ENCODE results near the gene ATP6V1B1. TPM values are rescaled to one million over a fixed set of nuclear protein-coding genes. Genes with fewer than 3 reads are reported as not detected.

ATP6V1B1 gene
- total RNA-seq, 1 experiment from 2014 or later = 7.8 TPM

DNA sequence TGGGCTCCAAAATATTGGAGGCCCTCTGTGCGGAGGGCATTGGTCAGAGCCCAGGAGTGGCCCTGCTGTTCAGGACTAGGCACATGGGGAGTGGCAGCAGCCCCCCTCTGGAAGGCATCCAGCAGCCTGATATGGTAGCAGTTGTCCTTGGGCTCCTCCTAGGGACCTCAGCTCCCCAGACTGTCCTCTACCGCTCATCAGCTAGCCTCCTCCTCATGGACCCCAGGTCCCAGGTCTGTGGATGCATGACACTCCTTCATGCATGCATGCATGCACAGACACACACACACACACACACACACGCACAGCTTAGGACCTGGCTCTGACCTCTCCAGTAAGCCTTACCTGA, 15.4 kb upstream of the ATP6V1B1 start:
- POLR2A ChIA-PET (ENCODE audit: unreplicated experiment) = no interaction called here
- DNase-seq = no peak
- H3F3A ChIP-seq (ENCODE audit: insufficient read depth, low read depth) = no peaks in the 10 kb centered on the region
- no peaks in the 10 kb centered on the region for H4K20me1 ChIP-seq (ENCODE audit: insufficient read depth)
- no peak overlapping the region for H2AFZ ChIP-seq
- TF ChIP-seq, protein P1, sequence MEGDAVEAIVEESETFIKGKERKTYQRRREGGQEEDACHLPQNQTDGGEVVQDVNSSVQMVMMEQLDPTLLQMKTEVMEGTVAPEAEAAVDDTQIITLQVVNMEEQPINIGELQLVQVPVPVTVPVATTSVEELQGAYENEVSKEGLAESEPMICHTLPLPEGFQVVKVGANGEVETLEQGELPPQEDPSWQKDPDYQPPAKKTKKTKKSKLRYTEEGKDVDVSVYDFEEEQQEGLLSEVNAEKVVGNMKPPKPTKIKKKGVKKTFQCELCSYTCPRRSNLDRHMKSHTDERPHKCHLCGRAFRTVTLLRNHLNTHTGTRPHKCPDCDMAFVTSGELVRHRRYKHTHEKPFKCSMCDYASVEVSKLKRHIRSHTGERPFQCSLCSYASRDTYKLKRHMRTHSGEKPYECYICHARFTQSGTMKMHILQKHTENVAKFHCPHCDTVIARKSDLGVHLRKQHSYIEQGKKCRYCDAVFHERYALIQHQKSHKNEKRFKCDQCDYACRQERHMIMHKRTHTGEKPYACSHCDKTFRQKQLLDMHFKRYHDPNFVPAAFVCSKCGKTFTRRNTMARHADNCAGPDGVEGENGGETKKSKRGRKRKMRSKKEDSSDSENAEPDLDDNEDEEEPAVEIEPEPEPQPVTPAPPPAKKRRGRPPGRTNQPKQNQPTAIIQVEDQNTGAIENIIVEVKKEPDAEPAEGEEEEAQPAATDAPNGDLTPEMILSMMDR (conservative IDR thresholded peaks at IDR 0.05) = no peak
- no peak for TF ChIP-seq EZH2 (IDR thresholded peaks at IDR 0.05; ENCODE audit: low read depth)
- H3K4me2 ChIP-seq = no peak overlapping the region
- H3K27ac ChIP-seq = no peak overlapping the region
- BruUV-seq (replicated peaks) = no TSS peak
- no peaks in the 10 kb centered on the region for H3K9me2 ChIP-seq (ENCODE audit: insufficient read depth)
- intact Hi-C loops (cut with micrococcal nuclease; ENCODE audit: unreplicated experiment) = loop anchor here (2.0 kb wide), 1 partner anchor 50 kb away; no protein-coding TSS in a partner anchor
- H3K4me3 ChIP-seq = no peak overlapping the region
- CTCF ChIA-PET = interaction anchor here (1.5 kb wide), 1 partner anchor 15 kb away, joined by 4 read pairs; the partner anchor contains the start of gene ATP6V1B1
- H3K27me3 ChIP-seq (ENCODE audit: insufficient read depth, low read depth) = no peaks in the 10 kb centered on the region
- no peaks in the 10 kb centered on the region for H3K9me3 ChIP-seq (ENCODE audit: insufficient read depth, low read depth)
- H3K36me3 ChIP-seq (ENCODE audit: low read depth) = no peaks in the 10 kb centered on the region
- H3K79me2 ChIP-seq (ENCODE audit: low read depth) = no peaks in the 10 kb centered on the region
- H3K4me1 ChIP-seq (replicated peaks; ENCODE audit: insufficient read depth) = no peaks in the 10 kb centered on the region

DNA sequence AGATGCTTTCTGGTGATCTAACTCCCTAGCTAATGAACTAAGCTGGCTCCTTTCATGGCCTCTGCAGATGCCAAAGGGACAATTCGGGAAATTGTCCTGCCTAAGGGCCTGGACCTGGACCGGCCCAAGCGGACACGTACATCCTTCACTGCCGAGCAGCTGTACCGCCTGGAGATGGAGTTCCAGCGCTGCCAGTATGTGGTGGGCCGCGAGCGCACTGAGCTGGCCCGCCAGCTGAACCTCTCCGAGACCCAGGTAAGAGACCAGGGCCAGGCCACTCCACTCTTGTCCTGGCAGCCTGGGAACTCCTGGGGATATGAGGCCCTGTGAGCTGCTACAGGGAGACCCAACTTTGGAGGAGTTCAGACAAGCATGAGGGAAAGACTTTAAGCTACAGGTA, 14.7 kb upstream of the ATP6V1B1 start:
- Histone ChIP-seq H3K27me3 (ENCODE audit: insufficient read depth, low read depth) (no peaks in the 10 kb centered on the region), H3K4me2 (no peak overlapping the region), H3K79me2 (ENCODE audit: low read depth) (no peaks in the 10 kb centered on the region), H4K20me1 (ENCODE audit: insufficient read depth) (no peaks in the 10 kb centered on the region), H3K36me3 (ENCODE audit: low read depth) (no peaks in the 10 kb centered on the region), H3K9me2 (ENCODE audit: insufficient read depth) (no peaks in the 10 kb centered on the region), H3K9me3 (ENCODE audit: insufficient read depth, low read depth) (no peaks in the 10 kb centered on the region), H3K4me3 (no peak overlapping the region), H3F3A (ENCODE audit: insufficient read depth, low read depth) (no peaks in the 10 kb centered on the region), H2AFZ (no peak overlapping the region), H3K4me1 (replicated peaks; ENCODE audit: insufficient read depth) (no peaks in the 10 kb centered on the region), H3K27ac (no peak overlapping the region)
- intact Hi-C loops (cut with micrococcal nuclease; ENCODE audit: unreplicated experiment) = loop anchor here (2.0 kb wide), 1 partner anchor 50 kb away; no protein-coding TSS in a partner anchor
- ChIA-PET POLR2A (ENCODE audit: unreplicated experiment) (no interaction called here), CTCF (interaction anchor here (1.0 to 1.5 kb wide), 2 partner anchors 9 to 15 kb away, joined by 3 to 4 read pairs; partner anchors contain the start of gene ATP6V1B1)
- DNase-seq = no peak
- TF ChIP-seq, protein P1 (conservative IDR thresholded peaks at IDR 0.05) = no peak
- no peak for TF ChIP-seq EZH2 (IDR thresholded peaks at IDR 0.05; ENCODE audit: low read depth)
- no TSS peak for BruUV-seq (replicated peaks)

DNA sequence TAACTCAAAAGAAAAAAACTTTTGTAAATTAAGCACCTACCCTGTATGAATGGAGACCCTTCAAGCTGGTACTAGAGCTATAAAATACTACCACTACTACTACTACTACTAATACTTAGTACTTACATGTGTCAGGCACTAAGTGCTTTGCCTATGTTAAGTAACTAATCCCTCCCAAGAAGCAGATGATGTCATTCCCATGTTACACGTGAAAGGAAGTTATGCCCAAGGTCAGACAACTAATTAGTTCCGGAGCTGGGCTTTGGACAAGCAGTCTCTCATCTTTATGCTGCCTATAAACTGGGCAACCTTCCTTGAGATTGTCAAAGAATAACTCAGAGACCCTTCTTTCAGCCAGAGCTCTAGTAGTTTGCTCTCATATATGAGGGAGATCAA, 13.9 kb upstream of the ATP6V1B1 start:
- Histone ChIP-seq H3K9me2 (ENCODE audit: insufficient read depth) (no peaks in the 10 kb centered on the region), H3K27me3 (ENCODE audit: insufficient read depth, low read depth) (no peaks in the 10 kb centered on the region), H3K79me2 (ENCODE audit: low read depth) (no peaks in the 10 kb centered on the region), H3K4me3 (no peak overlapping the region), H3K4me1 (replicated peaks; ENCODE audit: insufficient read depth) (no peaks in the 10 kb centered on the region), H4K20me1 (ENCODE audit: insufficient read depth) (no peaks in the 10 kb centered on the region), H3K27ac (no peak overlapping the region), H2AFZ (no peak overlapping the region), H3K36me3 (ENCODE audit: low read depth) (no peaks in the 10 kb centered on the region), H3K9me3 (ENCODE audit: insufficient read depth, low read depth) (no peaks in the 10 kb centered on the region), H3F3A (ENCODE audit: insufficient read depth, low read depth) (no peaks in the 10 kb centered on the region), H3K4me2 (no peak overlapping the region)
- intact Hi-C loops (cut with micrococcal nuclease; ENCODE audit: unreplicated experiment) = loop anchor here (2.0 kb wide), 1 partner anchor 51 kb away; no protein-coding TSS in a partner anchor
- TF ChIP-seq EZH2 (IDR thresholded peaks at IDR 0.05; ENCODE audit: low read depth) = no peak
- TF ChIP-seq, protein P1 (conservative IDR thresholded peaks at IDR 0.05) = no peak
- DNase-seq = no peak
- POLR2A ChIA-PET (ENCODE audit: unreplicated experiment) = no interaction called here
- CTCF ChIA-PET = interaction anchor here (1.0 kb wide), 1 partner anchor 10 kb away, joined by 3 read pairs; no protein-coding TSS in a partner anchor
- BruUV-seq (replicated peaks) = no TSS peak
